Astrocyte of the cerebellum (primary cell): ENCODE results near the gene TMED5.

ENCODE experiments used
- DNase-seq: peaks from one replicate; pipeline ENCODE4 v3.0.0-alpha.2; 2011; ENCODE audit warnings: low read depth
- H3K4me3 ChIP-seq: 2 replicates; pipeline ENCODE4 v1.5.1; 2011; ENCODE audit warnings: mild to moderate bottlenecking, low read depth, low read length, moderate library complexity
- CTCF ChIP-seq: IDR thresholded peaks from 2 replicates; pipeline ENCODE4 v1.5.1; 2012; ENCODE audit warnings: low read length, low read depth, moderate library complexity, mild to moderate bottlenecking; ENCODE audit errors: missing control alignments
- in situ Hi-C: cut with HindIII; loops from 2 replicates; pipeline ENCODE4 v1.10.0; 2017; ENCODE audit warnings: low sequenced_read_pairs

The TMED5 gene

GRCh38 chr1:93206567-93206954 lies 26.3 kb upstream of the TMED5 start:
- no peak for TF ChIP-seq CTCF
- in situ Hi-C loops, result no loop called here
- no peak for DNase-seq

GRCh38 chr1:93205892-93206566 lies 25.8 kb upstream of the TMED5 start:
- DNase-seq, result no peak
- in situ Hi-C loops, result no loop called here
- H3K4me3 ChIP-seq, result no peak overlapping the region
- no peak for TF ChIP-seq CTCF

More at GRCh38 chr1:93206567-93206954, 26.3 kb upstream of the TMED5 start:
- H3K4me3 ChIP-seq, result no peak overlapping the region

GRCh38 chr1:93200714-93201113 lies 20.5 kb upstream of the TMED5 start:
- in situ Hi-C loops, result no loop called here
- TF ChIP-seq CTCF, result no peak
- no peak overlapping the region for H3K4me3 ChIP-seq
- no peak for DNase-seq

- in situ Hi-C loops, result no loop called here
- DNase-seq, result no peak
- no peak for TF ChIP-seq CTCF
- no peak overlapping the region for H3K4me3 ChIP-seq
Observed at GRCh38 chr1:93200086-93200620, 19.9 kb upstream of the TMED5 start.

- in situ Hi-C loops, result no loop called here
- no peak for TF ChIP-seq CTCF
- DNase-seq, result no peak
- no peak overlapping the region for H3K4me3 ChIP-seq
Observed at GRCh38 chr1:93199150-93199549, 18.9 kb upstream of the TMED5 start.

- in situ Hi-C loops, result no loop called here
- no peak for TF ChIP-seq CTCF
- no peak overlapping the region for H3K4me3 ChIP-seq
- DNase-seq, result no peak
Observed at GRCh38 chr1:93196591-93196990, 16.4 kb upstream of the TMED5 start.
